HAP-1 (cell line): ENCODE measurements around the gene GTPBP1.

ENCODE experiments used
- DNase-seq, 2 experiments: peaks; one replicate each; pipeline ENCODE4 v3.0.0-alpha.2; 2016 to 2020; ENCODE audit warnings: low spot score in 2 of 2
- H3K27me3 ChIP-seq: fragments of 250-450 bp; sonication (Bioruptor Pico); 2 replicates; pipeline ENCODE4 v1.5.1; 2020; ENCODE audit warnings: low read depth, mild to moderate bottlenecking, moderate library complexity
- H3K36me3 ChIP-seq: fragments of 250-450 bp; sonication (Bioruptor Pico); replicated peaks from 2 replicates; pipeline ENCODE4 v1.5.1; 2020; ENCODE audit warnings: mild to moderate bottlenecking
- H3K4me1 ChIP-seq: fragments of 250-450 bp; sonication (Bioruptor Pico); 2 replicates; pipeline ENCODE4 v1.5.1; 2020; ENCODE audit warnings: mild to moderate bottlenecking
- H3K4me3 ChIP-seq: fragments of 250-450 bp; sonication (Bioruptor Pico); 2 replicates; pipeline ENCODE4 v1.5.1; 2020; ENCODE audit warnings: mild to moderate bottlenecking, moderate library complexity
- H3K9me3 ChIP-seq: fragments of 250-450 bp; sonication (Bioruptor Pico); 2 replicates; pipeline ENCODE4 v1.5.1; 2020; ENCODE audit warnings: mild to moderate bottlenecking, moderate library complexity
- in situ Hi-C: fragments of 300-500 bp; cut with MboI; formaldehyde crosslinking; loops from 3 replicates; pipeline ENCODE4 v1.14.3; 2020; ENCODE audit warnings: low sequenced_read_pairs, inconsistent platforms, mixed read lengths

Gene GTPBP1

DNA sequence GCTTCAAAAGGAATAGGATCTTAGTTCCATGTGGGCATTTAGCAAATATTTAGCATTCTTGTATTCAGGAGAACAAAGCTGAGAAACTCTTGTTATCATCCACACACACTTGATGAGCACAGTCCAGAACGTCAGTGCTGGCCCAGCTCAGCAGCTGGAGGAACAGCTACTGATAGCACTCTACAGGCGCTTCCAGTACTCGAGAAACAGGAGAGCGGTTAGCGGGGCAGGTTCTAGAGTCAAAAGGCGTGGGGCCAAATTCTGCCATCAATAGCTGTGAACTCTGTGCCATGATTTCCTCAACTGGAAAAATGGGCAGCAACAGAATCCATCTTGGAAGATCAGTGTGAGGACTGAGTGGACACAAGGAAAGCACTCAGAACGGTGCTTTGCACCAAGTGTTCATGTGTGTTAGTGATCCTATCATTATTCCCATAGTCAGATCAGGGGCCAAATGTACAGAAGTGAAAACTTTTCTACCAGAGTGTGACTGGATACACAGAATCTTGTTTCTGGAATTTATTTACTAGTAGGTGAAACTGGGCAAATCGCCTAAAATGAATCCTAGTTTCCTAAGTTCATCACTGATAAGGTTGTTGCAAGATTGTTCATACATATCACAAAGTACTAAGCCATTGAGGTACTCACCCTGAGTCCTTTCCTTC, 8.2 kb upstream of the GTPBP1 start:
- no peaks in the 10 kb centered on the region for H3K9me3 ChIP-seq
- peak overlapping the region; percentile 53; the same call in 1 of the 2 replicates for H3K4me3 ChIP-seq
- H3K36me3 ChIP-seq = peaks cover 23% of the 10 kb centered on the region
- H3K4me1 ChIP-seq = peaks cover 26% of the 10 kb centered on the region
- in situ Hi-C loops = no loop called here
- no peaks in the 10 kb centered on the region for H3K27me3 ChIP-seq
- no peak for DNase-seq

DNA sequence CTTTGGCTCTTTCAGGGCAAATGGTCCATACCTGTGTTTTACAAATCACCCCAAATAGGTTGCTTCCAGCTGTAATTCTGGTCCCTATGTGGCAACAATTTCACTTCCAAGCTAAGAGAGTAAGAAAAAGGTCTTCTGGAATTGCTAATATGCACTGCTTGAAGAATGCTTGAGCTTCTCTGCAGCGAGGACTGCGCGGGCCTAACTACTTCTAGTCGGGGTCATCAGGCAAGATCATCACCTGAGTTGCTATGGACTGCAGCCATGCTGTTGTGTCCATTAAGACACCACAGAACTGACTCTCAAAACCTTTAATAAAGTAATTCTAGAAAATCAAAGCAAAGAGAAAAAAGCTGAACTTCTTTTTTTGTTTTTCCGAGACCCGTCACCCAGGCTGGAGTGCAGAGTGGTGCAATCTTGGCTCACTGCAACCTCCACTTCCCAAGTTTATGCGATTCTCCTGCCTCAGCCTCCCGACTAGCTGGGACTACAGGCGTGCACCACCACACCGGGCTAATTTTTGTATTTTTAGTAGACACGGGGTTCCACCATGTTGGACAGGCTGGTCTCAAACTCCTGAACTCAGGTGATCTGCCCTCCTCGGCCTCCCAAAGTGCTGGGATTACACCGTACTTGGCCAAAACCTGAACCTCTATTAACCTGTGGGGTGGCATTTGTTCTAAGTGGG, 7.2 kb upstream of the GTPBP1 start:
- in situ Hi-C loops = no loop called here
- Histone ChIP-seq H3K4me3 (peak overlapping the region; percentile 53), H3K4me1 (peaks cover 33% of the 10 kb centered on the region), H3K9me3 (no peaks in the 10 kb centered on the region), H3K36me3 (peaks cover 14% of the 10 kb centered on the region), H3K27me3 (no peaks in the 10 kb centered on the region)
- DNase-seq = no peak

GRCh38 chr22:38699143-38699542, 6.6 kb upstream of the GTPBP1 start:
- H3K36me3 ChIP-seq = peaks cover 14% of the 10 kb centered on the region
- no peak for DNase-seq
- peak overlapping the region; percentile 53 for H3K4me3 ChIP-seq
- H3K27me3 ChIP-seq = no peaks in the 10 kb centered on the region
- H3K4me1 ChIP-seq = peaks cover 37% of the 10 kb centered on the region
- in situ Hi-C loops = no loop called here
- no peaks in the 10 kb centered on the region for H3K9me3 ChIP-seq

DNA sequence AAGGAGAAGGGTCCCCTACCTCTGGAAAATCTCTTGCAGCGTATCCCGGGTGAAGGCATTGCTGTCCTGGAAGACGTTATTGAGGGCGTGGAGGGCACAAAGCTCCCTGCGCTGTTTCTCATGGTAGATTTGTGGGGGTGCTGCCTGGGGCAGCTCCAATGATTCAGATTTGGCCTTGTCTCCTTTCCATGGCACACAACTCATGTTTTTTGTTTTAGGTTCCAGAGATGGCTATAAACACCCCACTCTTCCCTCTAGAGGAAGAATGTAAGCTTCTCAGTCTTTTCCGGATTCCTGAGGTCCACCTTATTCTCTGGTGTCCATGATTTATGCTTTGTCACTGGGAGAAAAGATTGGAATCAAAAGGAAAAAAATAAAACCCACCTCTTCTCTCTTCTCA, 6.0 kb upstream of the GTPBP1 start:
- Histone ChIP-seq H3K27me3 (no peaks in the 10 kb centered on the region), H3K9me3 (no peaks in the 10 kb centered on the region), H3K4me1 (peaks cover 42% of the 10 kb centered on the region), H3K36me3 (peaks cover 14% of the 10 kb centered on the region), H3K4me3 (peak overlapping the region; percentile 53)
- in situ Hi-C loops = no loop called here
- DNase-seq = no peak

DNA sequence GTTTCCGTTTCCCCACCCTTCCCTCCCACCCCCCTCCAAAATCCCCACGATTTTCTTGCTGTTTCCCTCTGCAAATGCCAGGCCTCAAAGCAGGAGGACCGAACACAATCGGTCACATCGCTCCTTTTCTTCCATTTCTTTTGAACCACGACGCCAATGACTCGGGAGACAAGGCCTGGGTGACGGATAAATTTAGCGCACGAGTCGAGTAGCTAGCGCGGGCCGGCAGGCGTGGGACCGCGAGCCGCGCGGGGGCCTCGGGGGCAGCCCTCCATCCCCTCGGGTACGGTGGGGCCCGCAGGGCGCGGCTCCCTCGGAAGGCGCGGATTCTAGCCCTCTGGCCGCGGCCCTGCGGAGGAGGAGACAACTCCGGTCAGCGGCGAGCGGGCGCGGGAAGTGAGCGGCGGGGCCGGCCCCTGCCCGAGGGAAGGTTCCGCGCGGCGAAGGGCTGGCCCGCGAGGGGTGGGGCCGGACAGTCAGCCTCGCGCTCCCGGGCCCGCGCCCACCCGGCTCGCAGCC, 5.4 kb upstream of the GTPBP1 start:
- H3K36me3 ChIP-seq = peaks cover 14% of the 10 kb centered on the region
- DNase-seq = peak in 1 of 2 experiments; percentile 77
- H3K27me3 ChIP-seq = no peaks in the 10 kb centered on the region
- H3K9me3 ChIP-seq = no peaks in the 10 kb centered on the region
- in situ Hi-C loops = no loop called here
- H3K4me1 ChIP-seq = peaks cover 45% of the 10 kb centered on the region
- H3K4me3 ChIP-seq = peak overlapping the region; percentile 53

DNA sequence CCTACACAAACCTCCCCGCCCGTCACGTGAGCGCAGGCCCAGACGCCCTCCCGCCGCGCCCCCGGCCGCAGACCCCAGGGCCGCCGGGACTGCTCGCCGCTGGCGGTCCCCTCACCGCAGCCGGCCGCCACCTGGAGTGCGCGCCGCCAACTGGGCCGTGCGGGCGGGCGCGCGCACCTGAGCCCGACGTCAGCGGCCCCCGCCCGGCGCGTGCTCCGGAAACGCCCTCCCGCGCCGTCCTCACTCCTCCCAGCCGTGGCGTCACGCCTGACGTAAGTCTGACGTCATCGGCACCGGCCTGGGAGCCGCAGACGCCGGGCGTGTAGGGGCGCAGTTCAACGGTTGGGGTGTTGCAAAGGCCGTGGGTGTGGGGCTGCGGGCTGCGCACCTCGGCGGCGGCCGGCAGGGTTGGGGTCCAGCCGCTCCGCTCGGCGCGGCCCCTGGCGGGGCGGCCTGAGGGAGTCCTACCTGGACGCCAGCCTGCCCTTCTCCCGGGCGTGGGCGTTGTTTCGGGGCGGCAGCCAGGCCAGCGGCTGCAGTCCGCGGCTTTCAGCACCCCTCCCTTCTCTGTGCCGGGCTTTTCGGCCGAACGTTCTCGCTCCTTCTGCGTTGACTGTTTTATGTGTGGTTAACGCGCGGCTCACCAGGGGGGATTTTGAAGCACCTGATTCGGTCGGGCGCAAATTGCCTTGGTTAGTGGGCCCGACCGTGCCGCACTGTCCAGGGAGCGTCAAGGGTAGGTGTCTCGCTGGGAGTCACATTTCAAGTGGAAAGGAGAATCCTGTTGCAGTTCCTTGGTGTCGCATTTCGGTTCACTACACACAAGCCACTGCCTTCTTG, 4.7 kb upstream of the GTPBP1 start, which contains the start of gene JOSD1:
Gene JOSD1, minus strand, starts transcription at position 155 of the 840 bp plus-strand sequence. CDS start 956 bp downstream, outside the sequence.
- Histone ChIP-seq H3K9me3 (no peaks in the 10 kb centered on the region), H3K36me3 (peaks cover 17% of the 10 kb centered on the region), H3K4me3 (peak within 1 kb of the TSS; percentile 53), H3K27me3 (no peaks in the 10 kb centered on the region), H3K4me1 (peaks cover 45% of the 10 kb centered on the region)
- DNase-seq = peak; percentile 78 to 94
- in situ Hi-C loops = no loop called here

- Histone ChIP-seq H3K36me3 (peaks cover 14% of the 10 kb centered on the region), H3K27me3 (no peaks in the 10 kb centered on the region), H3K9me3 (no peaks in the 10 kb centered on the region), H3K4me1 (peaks cover 36% of the 10 kb centered on the region), H3K4me3 (peak overlapping the region; percentile 13)
- in situ Hi-C loops = no loop called here
- peak; percentile 43 to 57 for DNase-seq
Observed at GRCh38 chr22:38704654-38705234, 1.0 kb upstream of the GTPBP1 start.

- H3K27me3 ChIP-seq = no peaks in the 10 kb centered on the region
- H3K36me3 ChIP-seq = peaks cover 28% of the 10 kb centered on the region
- H3K9me3 ChIP-seq = no peaks in the 10 kb centered on the region
- in situ Hi-C loops = no loop called here
- DNase-seq = peak in 1 of 2 experiments; percentile 36
- H3K4me1 ChIP-seq = peaks cover 36% of the 10 kb centered on the region
- H3K4me3 ChIP-seq = peak overlapping the region; percentile 88
Observed at GRCh38 chr22:38706101-38706900, 557 bp downstream of the GTPBP1 start.

- peaks cover 32% of the 10 kb centered on the region for H3K4me1 ChIP-seq
- DNase-seq = no peak
- peak overlapping the region; percentile 88 for H3K4me3 ChIP-seq
- peaks cover 30% of the 10 kb centered on the region for H3K36me3 ChIP-seq
- in situ Hi-C loops = no loop called here
- H3K27me3 ChIP-seq = no peaks in the 10 kb centered on the region
- no peaks in the 10 kb centered on the region for H3K9me3 ChIP-seq
Observed at GRCh38 chr22:38706901-38707195, 1.1 kb downstream of the GTPBP1 start.

- in situ Hi-C loops = no loop called here
- H3K9me3 ChIP-seq = no peaks in the 10 kb centered on the region
- H3K36me3 ChIP-seq = peaks cover 32% of the 10 kb centered on the region
- H3K27me3 ChIP-seq = no peaks in the 10 kb centered on the region
- peak overlapping the region; percentile 88 for H3K4me3 ChIP-seq
- peaks cover 30% of the 10 kb centered on the region for H3K4me1 ChIP-seq
- no peak for DNase-seq
Observed at GRCh38 chr22:38707346-38707745, 1.6 kb downstream of the GTPBP1 start.

DNA sequence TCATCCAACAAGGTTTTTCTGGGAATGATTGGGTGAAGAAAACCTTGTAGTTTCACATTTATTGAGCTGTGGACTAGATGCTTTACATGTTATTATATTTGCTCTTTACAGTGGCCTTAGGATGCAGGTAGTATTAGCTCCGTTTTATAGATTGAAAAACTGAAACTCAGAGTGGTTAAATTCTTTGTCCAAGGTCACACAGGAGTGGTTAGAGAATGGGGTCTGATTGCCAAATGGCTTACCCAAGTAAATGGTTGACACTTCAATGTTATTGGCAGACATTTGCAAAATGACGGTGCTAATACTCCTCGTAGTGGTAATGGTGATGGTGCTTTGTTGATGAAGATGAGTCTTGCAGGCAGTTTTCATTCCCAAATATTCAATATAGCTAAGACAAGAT, 2.2 kb downstream of the GTPBP1 start:
- Histone ChIP-seq H3K27me3 (no peaks in the 10 kb centered on the region), H3K36me3 (peaks cover 38% of the 10 kb centered on the region), H3K9me3 (no peaks in the 10 kb centered on the region), H3K4me3 (0 out of 2 replicates have a peak overlapping the region, but pooled peaks have one; percentile 88), H3K4me1 (peaks cover 26% of the 10 kb centered on the region)
- DNase-seq = no peak
- in situ Hi-C loops = no loop called here

DNA sequence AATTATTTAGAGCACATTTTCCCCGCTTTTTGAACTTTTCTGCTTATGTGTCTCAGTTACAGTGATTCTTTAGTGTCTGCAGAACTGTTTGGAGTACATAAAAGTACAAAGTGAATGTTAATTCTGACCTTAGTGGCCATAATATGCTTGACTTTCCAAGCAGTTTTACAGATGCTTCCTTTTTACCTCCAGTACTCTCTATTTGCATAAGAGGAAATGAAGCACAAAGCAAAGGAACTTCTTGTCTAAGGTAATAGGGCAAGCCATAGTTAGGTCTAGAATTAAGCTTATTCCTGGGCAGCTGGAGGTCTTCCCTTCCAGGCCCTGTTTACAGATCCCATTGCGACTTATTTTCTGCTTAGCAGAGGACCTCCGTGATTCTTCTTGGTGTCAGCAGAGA, 3.6 kb downstream of the GTPBP1 start:
- Histone ChIP-seq H3K4me3 (no peak overlapping the region), H3K9me3 (no peaks in the 10 kb centered on the region), H3K27me3 (no peaks in the 10 kb centered on the region), H3K4me1 (peaks cover 17% of the 10 kb centered on the region), H3K36me3 (peaks cover 38% of the 10 kb centered on the region)
- DNase-seq = no peak
- in situ Hi-C loops = no loop called here

DNA sequence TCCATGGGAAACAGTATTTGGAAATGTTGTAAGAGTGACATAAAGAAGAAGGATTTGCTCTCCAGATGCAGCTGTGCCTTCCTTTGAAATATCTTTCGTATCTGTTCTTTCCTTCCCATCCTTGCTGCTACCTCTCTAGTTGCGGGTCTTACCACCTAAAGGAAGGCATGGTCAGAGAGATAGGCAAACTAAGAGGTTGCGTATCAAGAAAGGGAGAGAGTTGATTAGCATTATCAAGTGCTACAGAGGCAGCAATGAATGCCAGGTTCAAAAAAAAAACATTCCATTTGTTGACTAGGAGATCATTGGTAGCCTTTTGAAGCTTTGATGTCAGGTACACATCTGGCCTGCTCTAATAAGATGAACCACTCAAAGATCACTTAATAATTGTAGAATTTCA, 4.6 kb downstream of the GTPBP1 start:
- Histone ChIP-seq H3K4me1 (peaks cover 9% of the 10 kb centered on the region), H3K4me3 (no peak overlapping the region), H3K36me3 (peaks cover 40% of the 10 kb centered on the region), H3K27me3 (no peaks in the 10 kb centered on the region), H3K9me3 (no peaks in the 10 kb centered on the region)
- DNase-seq = no peak
- in situ Hi-C loops = no loop called here
